Vagina (tissue), 2 donors: ENCODE measurements around the gene UROD.

Experiments used
- CTCF ChIP-seq, 3 experiments: fragments of 450-650 bp in 2 of 3; fragments of 200-600 bp in 1 of 3; sonication (generic) in 1 of 3; IDR thresholded peaks; one replicate each; pipeline ENCODE4 v1.5.1; 2017 to 2019; ENCODE audit warnings: antibody characterized with exemption in 3 of 3, mild to moderate bottlenecking in 2 of 3, moderate library complexity in 2 of 3
- POLR2A ChIP-seq, 2 donors: fragments of 450-650 bp; IDR thresholded peaks; one replicate each; pipeline ENCODE4 v1.6.1; 2017; ENCODE audit warnings: antibody characterized with exemption in 2 of 2, mild to moderate bottlenecking in 2 of 2, moderate library complexity in 2 of 2

- TF ChIP-seq POLR2A (IDR thresholded peaks at IDR 0.05) (no peak), CTCF (IDR thresholded peaks at IDR 0.05) (no peak)
Measured at GRCh38 chr1:45026446-45026845, 14.4 kb downstream of the UROD start.
